Measurements from ENCODE around the gene C1R.

Gene C1R

GRCh38 chr12:7110661-7111060, 18.4 kb upstream of the C1R start:
- DNase-seq (ENCODE audit: low spot score) (no peak), ATAC-seq (ENCODE audit: low read depth) (no peak)
- no peaks in the 10 kb centered on the region for H3K27me3 ChIP-seq (ENCODE audit: insufficient read depth, poor library complexity, severe bottlenecking)
- no peaks in the 10 kb centered on the region for H3K9me3 ChIP-seq (ENCODE audit: severe bottlenecking)
- peaks cover 12% of the 10 kb centered on the region for H3K36me3 ChIP-seq (ENCODE audit: low read depth)
- no peak overlapping the region for H3K4me3 ChIP-seq (ENCODE audit: severe bottlenecking)
- no peak for TF ChIP-seq CTCF (IDR thresholded peaks at IDR 0.05; ENCODE audit: poor library complexity, severe bottlenecking)
- no peaks in the 10 kb centered on the region for H3K4me1 ChIP-seq (ENCODE audit: insufficient read depth, poor library complexity, severe bottlenecking)
- no peak overlapping the region for H3K27ac ChIP-seq (ENCODE audit: poor library complexity, severe bottlenecking)

GRCh38 chr12:7109572-7109920, 17.3 kb upstream of the C1R start:
- peaks cover 15% of the 10 kb centered on the region for H3K36me3 ChIP-seq (ENCODE audit: low read depth)
- H3K4me1 ChIP-seq (ENCODE audit: insufficient read depth, poor library complexity, severe bottlenecking) = no peaks in the 10 kb centered on the region
- H3K27me3 ChIP-seq (ENCODE audit: insufficient read depth, poor library complexity, severe bottlenecking) = no peaks in the 10 kb centered on the region
- H3K9me3 ChIP-seq (ENCODE audit: severe bottlenecking) = no peaks in the 10 kb centered on the region
- peak overlapping the region; percentile 80 for H3K27ac ChIP-seq (ENCODE audit: poor library complexity, severe bottlenecking)
- peak overlapping the region; percentile 46 for H3K4me3 ChIP-seq (ENCODE audit: severe bottlenecking)
- no peak for TF ChIP-seq CTCF (IDR thresholded peaks at IDR 0.05; ENCODE audit: poor library complexity, severe bottlenecking)
- DNase-seq (ENCODE audit: low spot score) (no peak), ATAC-seq (ENCODE audit: low read depth) (no peak)

GRCh38 chr12:7108796-7109571, 16.7 kb upstream of the C1R start, which contains the start of gene C1RL:
C1RL (minus strand) TSS chr12:7109214; CDS start chr12:7109180, 34 bp downstream.
- Histone ChIP-seq H3K9me3 (ENCODE audit: severe bottlenecking) (no peaks in the 10 kb centered on the region), H3K36me3 (ENCODE audit: low read depth) (peaks cover 15% of the 10 kb centered on the region), H3K27ac (ENCODE audit: poor library complexity, severe bottlenecking) (peak within 1 kb of the TSS; percentile 80), H3K4me3 (ENCODE audit: severe bottlenecking) (peak within 1 kb of the TSS; percentile 46), H3K4me1 (ENCODE audit: insufficient read depth, poor library complexity, severe bottlenecking) (no peaks in the 10 kb centered on the region), H3K27me3 (ENCODE audit: insufficient read depth, poor library complexity, severe bottlenecking) (no peaks in the 10 kb centered on the region)
- peak; percentile 77 for TF ChIP-seq CTCF (IDR thresholded peaks at IDR 0.05; ENCODE audit: poor library complexity, severe bottlenecking)
- ATAC-seq (ENCODE audit: low read depth) (peak; percentile 37), DNase-seq (ENCODE audit: low spot score) (no peak)

- TF ChIP-seq CTCF (IDR thresholded peaks at IDR 0.05; ENCODE audit: poor library complexity, severe bottlenecking) = no peak
- peak; percentile 96 for ATAC-seq (ENCODE audit: low read depth)
- no peaks in the 10 kb centered on the region for H3K4me1 ChIP-seq (ENCODE audit: insufficient read depth, poor library complexity, severe bottlenecking)
- H3K4me3 ChIP-seq (ENCODE audit: severe bottlenecking) = peak overlapping the region; percentile 46
- peak overlapping the region; percentile 80 for H3K27ac ChIP-seq (ENCODE audit: poor library complexity, severe bottlenecking)
- H3K27me3 ChIP-seq (ENCODE audit: insufficient read depth, poor library complexity, severe bottlenecking) = no peaks in the 10 kb centered on the region
- H3K36me3 ChIP-seq (ENCODE audit: low read depth) = peaks cover 15% of the 10 kb centered on the region
- H3K9me3 ChIP-seq (ENCODE audit: severe bottlenecking) = no peaks in the 10 kb centered on the region
- DNase-seq (ENCODE audit: low spot score) = peak; percentile 76
Observed at GRCh38 chr12:7108003-7108795, 16.0 kb upstream of the C1R start.

All from RWPE2 (cell line).